CD4-positive, alpha-beta T cell treated with Interleukin-1 beta for 1 hour (primary cell): ENCODE measurements around the gene PQBP1.
A peak's percentile ranks its signal among the peaks of the same experiment; 100 is the strongest.

Experiments
- DNase-seq, 2 donors: peaks; one replicate each; pipeline ENCODE4 v3.0.0-alpha.2; 2020 to 2022

Gene PQBP1

DNA sequence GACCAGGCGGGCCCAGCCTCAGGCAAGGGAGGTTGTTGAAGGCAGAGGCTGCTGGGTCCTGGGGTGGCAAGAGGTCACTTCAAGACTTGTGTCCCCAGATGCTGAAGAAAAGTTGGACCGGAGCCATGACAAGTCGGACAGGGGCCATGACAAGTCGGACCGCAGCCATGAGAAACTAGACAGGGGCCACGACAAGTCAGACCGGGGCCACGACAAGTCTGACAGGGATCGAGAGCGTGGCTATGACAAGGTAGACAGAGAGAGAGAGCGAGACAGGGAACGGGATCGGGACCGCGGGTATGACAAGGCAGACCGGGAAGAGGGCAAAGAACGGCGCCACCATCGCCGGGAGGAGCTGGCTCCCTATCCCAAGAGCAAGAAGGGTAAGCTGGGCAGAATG lies 4.4 kb downstream of the PQBP1 start:
- DNase-seq = no peak

DNA sequence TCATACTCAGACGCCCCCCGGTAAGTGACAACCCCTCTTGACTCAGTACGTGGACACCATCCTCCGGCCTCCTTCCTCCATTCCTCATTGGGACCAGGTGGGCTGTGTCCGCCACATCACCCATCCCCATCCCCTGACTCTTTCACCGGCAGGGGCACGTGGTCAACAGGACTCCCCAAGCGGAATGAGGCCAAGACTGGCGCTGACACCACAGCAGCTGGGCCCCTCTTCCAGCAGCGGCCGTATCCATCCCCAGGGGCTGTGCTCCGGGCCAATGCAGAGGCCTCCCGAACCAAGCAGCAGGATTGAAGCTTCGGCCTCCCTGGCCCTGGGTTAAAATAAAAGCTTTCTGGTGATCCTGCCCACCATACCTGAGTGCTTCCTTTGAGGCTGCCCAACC lies 5.0 kb downstream of the PQBP1 start:
- DNase-seq = no peak

DNA sequence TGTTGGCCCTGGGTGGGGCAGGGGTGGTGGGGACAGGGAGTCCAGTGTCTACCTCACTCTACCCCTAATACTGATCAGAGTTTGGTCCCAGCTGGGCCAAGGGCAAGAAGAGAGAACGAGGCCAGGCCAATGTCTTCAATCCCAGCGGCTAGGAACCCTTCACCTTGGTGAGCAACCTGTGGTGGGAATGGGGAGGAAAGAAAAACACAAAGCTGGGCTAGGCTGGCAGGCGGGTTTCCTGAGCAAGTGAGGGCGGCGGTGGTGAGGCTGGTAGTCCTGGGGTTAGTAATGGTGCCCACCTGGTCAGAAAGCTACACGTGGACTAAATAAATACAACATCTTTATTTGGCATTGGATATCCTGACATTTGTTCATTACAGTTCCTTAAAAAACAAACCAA lies 5.6 kb downstream of the PQBP1 start:
- DNase-seq = no peak

DNA sequence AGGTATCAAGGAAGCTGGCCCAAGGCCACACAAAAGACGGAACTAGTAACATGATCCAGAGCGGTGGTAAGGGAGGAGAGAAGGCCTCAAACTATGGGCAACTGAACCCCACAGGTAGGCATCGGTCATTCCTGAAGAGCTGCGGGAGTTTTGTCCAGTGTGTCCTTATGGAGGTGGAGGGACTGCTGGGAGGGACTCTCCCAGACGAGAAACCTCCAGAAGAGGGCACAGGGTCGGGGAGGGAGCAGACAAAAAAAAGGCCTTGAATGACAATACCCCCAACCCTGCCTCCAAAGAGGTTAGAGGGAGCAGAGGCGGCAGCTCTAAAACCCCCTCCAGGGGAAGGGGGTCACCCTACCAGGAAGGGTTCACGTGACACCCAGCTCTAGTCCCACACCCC lies 6.5 kb downstream of the PQBP1 start:
- no peak for DNase-seq

- no peak for DNase-seq
Observed at GRCh38 chrX:48904626-48905025, 6.9 kb downstream of the PQBP1 start.

DNA sequence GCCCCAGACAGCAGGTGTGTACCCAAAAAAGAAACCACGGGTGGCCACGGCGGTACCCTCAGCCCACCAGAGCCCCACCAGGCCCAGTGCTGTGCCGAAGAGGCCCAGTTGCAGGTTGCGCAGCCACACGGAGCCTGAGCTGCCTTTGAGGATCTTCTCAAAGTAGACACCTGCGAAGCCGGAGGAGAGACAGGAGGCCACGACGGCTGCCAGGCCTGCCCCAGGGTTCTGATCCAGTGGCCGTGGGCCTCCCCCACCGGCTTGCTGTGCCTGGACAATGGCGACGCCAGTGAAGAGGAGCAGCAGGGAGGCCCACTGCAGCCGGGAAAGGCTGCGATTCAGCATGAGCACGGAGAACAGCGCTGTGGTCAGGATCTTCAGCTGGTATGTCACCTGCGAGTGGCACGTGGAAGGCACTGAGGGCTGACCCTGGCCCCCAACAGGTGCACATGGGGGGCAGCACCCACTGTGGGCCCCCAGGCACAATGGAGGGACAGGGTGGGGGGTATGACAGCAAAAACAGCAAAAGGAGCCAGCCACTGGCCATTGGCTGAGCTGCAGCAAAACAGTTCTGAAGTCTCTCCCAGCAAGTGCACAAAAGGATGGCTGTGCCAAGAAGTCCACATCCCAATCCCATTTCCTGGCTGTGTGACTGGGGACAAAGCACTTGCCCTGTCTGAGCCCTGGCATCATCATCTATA lies 7.5 kb downstream of the PQBP1 start:
- no peak for DNase-seq

DNA sequence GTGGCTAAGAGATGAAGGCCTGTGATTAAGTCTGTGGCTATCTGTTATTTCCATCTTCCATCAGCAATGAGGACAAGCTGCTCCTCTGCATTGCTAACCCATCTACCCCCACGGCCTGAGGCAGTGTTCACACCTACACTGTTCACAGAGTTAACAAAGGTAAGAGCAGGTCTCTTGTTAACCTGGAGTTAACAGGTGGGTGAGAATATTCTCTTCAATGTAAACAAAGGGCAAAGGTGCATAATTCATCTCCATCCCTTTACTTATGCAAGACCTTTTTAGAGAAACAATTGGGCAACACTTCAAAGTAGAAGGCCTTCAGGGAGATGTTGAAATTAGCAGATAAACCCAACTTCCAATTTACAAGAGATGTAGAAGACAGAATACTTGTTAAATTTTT lies 10.9 kb downstream of the PQBP1 start:
- no peak for DNase-seq

DNA sequence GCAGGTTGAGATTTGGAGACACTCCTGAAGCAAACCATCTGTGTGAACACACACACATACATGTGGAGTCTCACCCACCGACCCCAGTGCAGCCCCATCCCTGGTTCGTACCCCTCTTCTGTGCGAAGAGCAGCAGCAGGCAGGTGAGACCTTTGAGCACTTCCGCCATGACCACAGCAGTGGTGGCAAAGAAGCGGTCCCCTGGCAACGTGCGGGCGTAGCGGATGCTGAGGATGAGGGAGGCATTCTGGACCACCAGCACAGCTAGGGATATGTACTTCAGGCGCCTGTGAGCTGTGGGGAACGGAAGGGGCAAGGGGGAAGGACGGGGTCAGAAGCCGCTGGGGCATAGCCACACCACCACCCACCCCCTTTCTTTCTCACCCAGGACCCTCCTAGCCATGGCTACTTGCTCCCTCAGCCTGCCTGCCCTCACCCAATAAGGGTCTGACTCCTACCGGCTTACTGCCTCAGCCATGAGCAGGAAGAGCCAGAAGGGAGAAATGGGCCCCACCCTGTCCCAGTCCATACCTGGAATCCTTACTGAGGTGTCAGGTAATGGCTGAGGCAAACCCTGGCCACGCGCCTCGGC lies 12.1 kb downstream of the PQBP1 start:
- DNase-seq = no peak

- DNase-seq = no peak
Observed at GRCh38 chrX:48910926-48911411, 13.2 kb downstream of the PQBP1 start.

DNA sequence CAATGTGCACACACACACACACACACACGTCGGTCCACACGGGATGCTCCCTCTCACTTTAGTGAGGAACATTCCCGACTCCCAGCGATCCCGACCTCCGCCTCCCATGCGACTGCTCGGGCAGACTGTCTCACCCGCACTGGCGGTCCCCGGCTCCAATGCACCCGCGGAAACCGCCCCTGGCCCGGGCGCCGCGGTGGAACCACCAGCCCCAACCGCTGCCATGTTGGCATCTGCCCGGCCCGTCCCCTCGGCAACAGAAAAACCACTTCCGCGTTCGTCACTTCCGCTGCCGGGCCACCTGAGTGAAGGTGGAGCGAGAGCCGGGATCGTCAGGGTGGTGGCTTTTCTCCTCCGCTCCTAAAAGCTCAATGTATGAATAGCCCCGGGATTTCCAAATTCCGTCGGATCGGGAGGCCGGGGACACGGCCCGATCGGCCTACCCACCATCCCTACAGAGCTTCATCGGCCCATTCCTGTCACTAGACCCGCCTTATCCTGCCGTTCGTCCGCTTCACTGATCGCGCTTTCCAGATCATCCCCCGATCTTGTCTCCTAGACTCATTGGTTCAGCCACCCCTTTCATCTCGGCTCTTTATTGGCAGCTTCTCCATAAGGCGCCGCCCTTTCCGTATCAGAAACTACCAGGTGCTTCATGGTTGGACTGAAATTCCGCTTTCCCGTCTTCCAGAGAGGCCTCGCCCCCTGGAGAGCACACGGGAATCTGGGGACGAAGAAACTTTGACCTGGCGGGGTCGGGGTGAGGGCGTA lies 13.9 kb downstream of the PQBP1 start, which contains the start of gene SLC35A2:
Gene SLC35A2 (minus strand): TSS at position 235 of the 771 bp plus-strand sequence. CDS start 10 bp downstream, at position 225.
- peak; percentile 89 for DNase-seq

GRCh38 chrX:48913605-48914366 lies 16.1 kb downstream of the PQBP1 start:
- DNase-seq = no peak

- DNase-seq = no peak
Observed at GRCh38 chrX:48914593-48915493, 17.1 kb downstream of the PQBP1 start.

DNA sequence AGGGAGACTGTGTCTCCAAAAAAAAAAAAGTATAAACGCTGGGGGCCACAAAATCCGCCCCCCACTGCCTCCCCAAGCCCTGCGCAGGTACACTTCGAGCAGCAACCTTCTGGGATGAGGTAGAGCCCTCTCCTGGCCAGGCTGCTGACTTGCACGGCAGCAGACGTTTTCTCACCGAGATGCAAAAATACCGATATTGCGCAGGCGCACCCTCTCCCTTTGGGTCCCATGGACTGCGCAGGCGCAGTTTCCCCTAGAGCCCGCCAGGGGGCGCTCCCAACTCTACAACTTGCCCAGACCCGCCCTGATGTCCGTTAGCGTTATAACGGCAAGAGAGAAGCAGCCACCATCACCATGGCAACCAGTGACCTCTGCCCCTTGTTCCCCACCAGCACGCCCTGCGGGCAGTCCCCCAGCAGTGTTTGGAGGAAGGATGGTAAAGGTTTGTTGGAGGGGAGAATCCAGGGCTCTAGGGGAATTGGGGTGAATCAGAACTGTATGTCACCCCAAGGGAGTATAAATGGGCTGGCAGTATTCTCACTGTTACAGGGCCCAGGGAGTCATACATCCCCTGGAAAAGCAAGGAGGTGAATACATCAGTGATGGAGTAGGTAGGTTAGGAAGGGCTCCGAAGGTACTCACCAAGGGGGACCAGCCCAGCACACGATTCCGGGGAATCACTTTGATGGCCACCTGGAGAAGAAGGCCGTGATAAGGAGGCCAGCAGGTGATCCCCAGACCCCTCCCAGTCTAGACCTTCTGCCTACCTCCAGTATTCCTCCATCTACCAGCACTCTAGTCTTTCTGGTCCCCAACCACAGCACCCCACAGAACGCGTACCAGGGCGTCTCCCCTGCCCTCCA lies 19.6 kb downstream of the PQBP1 start:
- peak; percentile 92 to 94 for DNase-seq

DNA sequence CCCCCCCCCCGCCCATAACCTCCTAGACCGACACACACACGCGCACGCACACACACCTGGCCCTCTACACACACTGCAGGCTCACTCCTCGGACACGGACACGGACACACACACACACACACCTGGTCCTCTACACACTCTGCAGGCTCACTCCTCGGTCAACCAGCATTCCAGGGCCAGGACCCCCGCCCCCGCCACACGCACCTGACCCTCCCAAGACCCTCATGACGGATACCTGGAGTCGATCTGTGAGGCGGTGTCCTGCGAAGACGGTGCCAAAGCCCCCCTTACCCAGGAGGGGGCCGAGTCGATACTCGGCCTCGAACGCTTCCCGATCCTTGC lies 20.5 kb downstream of the PQBP1 start:
- no peak for DNase-seq

GRCh38 chrX:48918643-48919340 lies 21.1 kb downstream of the PQBP1 start, which contains the start of gene PIM2:
Gene PIM2, minus strand, starts transcription at chrX:48919024. Its CDS starts 190 bp downstream, at chrX:48918834.
- DNase-seq = peak; percentile 95 to 96

DNA sequence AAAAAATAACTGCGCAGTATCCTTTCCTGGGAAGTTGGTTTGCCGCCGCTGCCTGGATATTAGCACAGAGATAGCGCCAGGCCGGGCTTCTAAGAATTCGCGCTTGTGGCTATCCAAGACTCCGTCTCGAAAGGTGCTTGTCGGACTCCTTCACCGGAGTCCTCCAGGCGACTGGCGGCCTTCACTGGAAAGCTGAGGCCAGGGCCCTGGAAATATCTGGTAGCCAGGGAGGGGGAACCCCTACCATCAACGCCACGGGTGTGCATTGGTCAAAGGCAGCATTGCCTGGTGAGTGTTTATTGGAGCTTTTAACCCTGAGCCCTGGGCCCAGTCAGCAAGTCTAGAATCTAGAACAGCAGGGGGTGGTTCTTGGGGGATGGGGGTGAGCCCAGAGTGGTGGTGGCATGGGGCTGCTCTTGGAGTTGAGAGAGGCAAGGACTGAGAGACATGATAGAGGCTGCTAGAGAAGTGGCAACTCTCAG lies 21.7 kb downstream of the PQBP1 start:
- DNase-seq = peak; percentile 53 to 54

DNA sequence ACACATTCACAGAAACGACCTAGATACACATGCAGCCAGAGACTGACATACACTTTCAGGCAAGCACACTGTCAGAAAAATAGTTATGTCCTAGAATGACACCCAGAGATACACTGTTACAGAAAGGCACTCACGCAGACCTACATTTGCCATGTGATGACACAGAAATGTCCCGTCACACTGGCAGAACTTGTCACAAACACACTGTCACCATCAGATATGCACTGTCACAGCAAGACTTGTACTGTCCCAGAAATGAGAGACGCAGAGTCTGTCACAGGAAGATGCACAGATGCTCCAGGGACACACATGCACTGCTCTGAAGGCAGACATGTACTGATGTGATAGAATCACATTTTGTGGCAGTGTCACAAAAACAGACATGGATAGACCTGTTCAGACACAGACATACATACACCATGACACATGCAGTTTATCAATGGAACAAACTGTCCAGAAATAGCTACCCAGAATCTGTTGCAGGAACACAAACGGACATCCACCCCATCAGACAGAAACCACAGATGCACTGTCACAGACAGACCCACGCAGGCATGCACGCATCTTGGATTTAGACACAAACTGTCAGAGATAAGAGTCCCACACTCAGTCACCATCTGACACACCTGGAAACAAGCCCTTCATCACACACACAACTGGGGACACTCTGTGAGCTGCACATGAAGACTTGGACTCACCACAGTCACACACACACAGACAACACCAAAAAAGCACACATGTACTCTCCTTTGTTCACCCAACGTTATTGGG lies 22.4 kb downstream of the PQBP1 start:
- peak; percentile 34 to 50 for DNase-seq

- no peak for DNase-seq
Observed at GRCh38 chrX:48920718-48921104, 23.0 kb downstream of the PQBP1 start.

DNA sequence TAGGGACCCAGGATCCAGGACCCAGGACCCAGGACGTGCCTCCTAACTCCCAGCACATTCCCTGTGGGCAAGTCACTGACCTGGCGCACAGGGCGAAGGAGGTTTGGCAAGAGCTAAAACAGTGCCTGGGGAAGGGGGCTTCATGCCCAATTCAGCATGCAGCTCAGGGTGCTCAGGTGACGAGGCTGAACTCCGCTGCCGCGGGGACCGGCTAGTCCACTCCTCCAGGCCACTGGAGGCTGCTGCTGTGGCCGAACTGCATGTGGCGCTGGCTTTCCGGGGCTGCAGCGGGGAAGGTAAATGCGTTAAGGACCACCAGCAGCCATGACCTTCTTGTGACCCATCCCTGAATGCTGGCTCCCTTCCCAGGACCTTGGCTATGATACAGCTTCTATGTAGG lies 26.0 kb downstream of the PQBP1 start:
- no peak for DNase-seq
